Measurements from ENCODE around the gene ERLIN1.

The ERLIN1 gene

DNA sequence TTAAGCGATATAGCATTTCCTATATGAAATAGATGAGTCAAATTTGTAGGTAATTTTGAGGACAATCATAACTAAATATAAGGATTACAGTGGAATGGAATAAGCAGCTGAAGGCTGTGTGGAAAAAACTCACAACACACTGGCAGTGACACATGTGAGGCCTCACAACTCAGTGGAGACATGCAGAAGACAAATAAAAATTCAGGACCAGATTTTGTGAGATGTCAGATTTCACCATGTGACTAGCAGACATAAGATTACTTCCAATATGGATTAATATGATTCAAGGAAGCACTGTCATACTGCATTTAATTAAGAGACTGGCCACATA, 17.6 kb downstream of the ERLIN1 start:
- DNase-seq = no peak

DNA sequence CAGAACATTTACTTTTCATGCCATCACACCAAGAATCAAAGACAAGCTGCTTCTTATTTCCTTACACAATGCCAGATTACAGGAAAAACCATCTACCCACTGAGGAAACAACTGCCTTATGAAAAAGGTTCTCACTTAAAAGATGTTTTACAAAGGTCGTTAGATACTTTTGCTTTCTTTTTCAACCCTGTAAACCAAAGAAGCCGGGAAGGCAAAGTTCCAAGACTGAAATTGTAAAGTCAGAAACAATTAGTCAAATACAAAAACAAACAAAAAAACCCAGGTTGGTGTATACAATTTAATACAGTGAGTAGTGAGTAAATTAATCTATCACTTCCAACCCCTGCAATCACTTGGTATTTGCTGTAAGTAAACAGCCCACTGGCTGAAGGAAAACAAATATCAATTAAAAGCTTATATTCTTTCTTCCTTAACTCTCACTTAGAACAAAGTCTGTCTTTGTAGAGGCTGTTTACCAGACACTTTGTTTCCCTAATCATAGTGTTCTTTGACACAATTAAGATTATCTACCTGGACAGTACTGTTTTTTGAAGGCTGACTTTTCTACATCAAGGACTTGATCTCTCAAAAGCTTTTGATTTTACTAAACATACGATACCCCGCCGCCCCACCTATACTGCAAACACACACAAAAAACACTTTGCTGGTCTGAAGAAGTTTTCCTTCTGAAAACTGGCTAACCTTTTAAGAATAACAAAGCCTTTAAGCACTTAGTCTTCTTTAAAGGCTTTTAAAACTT, 18.1 kb downstream of the ERLIN1 start:
- no peak for DNase-seq

DNA sequence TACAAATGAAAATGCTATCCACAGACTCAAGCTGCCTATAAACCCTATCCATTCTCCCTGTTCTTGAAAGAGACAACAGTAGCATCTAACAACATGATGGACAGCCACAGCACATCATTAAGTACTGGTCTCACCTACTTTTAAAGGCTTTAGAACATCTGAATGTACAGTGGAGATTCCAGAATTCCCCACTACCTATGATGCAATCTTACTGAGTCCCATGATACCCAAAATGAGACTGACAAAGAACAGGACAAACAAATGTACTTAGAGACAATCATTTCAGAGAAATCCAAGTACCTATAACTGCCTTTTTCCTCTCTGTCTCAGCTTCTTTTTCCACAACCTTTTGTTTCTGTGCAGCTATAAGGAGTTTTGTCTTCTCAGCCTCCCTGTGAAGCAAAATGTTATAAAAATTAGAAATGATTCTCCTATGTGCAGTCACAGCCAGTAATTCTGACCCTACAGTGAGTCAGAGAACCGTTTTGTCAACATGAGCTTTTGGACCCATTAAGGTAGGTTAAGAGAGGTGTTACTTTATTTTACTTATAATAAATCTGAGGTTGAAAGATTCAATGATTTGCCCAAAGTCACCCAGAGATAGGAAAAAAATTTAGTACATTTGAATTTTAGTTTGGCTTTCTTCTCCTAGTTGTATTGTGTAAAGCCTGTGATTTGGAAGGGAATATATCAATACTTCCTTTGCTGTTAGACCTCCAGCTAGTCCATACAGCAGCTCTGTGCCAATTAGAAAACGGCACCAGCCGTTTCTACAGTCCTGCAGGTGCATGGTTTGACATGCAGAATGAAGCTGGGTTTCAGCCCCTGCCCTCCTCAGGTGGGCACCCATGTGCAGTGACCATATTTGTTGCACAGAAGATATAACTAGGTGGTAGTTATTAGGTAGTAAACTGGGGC, 21.9 kb downstream of the ERLIN1 start:
- DNase-seq = no peak

DNA sequence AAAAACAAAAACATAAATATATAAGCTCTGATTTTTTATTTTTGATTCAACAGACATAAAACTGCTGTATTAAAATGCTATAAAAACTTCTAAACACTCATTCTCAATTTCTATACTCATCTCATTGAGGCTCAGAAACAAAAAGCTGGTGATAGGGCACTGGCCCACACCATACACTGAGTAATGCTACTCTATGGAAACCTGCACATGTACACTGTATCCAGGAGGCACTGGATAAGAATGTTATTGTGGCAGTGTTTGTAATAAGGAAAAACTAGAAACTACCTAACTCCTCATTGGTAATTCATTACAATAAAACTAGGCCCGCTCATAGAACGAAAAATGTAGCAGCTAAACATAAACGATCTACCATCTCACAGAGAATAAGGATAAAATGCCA, 23.1 kb downstream of the ERLIN1 start:
- DNase-seq = no peak

DNA sequence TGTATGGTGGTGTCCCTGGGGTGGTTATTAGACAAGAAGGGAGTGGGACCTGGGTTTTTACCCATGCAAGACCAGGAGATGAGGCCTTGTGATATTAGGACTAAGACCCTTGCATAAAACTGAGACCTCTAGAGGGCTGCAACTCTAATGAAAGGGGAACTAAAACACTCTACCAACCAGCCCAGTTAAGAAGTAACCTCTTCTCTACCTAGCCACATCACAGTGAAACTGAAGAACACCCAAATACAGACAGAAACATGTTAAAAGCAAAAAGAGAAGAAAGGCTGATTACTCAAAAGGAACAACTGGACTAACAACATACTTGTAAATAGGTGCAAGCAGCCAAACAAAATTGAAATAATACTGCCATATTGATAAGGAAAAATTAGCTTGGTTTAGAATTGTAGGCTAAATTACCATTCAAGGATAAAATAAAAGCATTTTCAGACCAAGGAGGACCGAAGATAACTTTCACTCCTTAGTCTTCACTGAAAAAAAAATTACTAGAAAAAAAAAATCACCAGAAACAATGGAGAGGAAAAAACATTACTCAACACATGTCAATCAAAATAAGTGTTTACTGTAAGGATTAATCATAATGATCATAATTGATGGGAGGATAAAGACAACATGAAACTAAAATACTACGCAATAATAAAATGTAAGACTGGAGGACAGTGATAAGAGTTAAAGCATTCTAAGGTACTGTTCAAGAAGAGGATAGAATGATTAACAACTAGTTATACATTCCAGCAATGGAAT, 27.6 kb downstream of the ERLIN1 start:
- no peak for DNase-seq

DNA sequence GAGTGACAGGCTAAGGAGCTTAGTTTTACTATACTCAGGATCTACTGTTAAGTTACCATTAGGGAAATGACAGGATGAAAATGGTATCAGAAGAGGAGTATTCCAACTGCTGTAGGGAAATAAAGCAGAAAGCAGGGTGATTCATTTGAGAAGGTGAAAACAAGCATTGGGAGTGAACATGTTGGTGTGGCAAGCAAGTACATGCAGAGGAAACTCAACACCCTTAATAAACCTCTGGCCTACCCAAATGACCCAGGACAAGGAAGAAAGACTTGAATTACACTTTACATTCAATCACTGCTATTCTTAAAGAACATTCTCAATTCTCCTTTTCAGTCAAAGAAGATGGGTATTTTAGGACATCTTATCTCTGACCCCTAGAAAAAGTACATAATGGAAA, 28.7 kb downstream of the ERLIN1 start:
- no peak for DNase-seq

DNA sequence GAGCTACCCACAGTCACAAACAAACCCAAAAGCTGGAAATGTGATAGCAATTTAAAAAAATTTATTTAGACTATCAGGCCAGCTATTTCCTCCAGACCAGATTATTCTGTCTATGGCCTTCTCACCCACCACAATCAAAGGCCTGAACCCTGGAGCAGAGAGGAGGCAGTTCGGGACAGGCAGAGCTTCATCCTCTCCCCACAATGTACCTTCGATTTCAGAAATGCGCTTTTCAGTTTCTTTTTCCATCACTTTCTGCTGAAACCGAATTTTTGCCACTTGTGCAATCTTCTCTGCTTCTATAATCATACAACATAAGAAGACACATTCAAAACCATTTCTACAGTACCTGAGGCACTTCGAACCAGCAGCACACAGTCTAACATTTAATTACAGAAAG, 29.9 kb downstream of the ERLIN1 start:
- no peak for DNase-seq

DNA sequence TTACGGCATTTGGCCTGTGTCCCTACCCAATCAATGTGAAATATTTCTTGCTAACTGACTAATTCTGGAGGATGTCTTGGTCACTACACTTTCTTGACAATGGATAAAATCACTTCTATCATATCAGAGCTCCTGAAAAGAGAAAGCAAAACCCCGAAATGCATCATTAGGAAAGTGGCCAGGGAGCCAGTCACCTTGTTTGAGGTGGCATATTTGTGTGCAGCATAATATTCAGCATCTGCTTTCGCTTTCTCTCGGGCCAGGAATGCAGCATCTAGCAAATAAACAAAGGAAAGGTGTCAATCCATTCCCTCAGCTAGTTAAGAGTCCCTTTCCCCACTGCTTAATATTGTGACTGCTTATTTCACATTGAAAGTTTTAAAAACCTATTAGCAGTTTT, 31.2 kb downstream of the ERLIN1 start:
- no peak for DNase-seq

DNA sequence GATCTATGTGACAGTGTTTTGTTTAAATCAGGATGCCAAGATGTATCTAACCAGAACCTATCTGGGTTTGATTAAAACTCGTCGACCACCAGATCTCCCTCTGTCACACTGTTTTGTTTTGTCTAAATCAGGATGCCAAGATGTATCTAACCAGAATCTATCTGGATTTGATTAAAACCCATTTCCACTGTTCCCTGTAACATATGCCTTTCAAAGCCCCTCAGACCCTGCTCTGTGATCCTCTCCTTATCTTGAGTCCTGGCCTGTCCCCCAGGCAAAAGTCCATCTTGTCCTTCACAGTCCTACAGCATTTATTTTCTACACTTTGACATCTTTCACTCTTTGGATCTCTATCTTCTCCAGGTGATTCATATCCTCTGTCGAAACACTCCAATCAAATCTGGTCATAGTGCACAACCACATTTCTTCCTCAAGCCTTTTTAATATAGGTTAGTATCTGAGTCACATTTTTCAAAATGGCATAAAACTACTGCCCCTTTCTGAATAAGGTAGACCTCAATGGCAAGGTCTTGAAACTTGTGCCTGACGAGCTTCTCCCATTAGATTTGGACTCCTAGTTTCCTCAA, 32.5 kb downstream of the ERLIN1 start:
- DNase-seq = no peak

DNA sequence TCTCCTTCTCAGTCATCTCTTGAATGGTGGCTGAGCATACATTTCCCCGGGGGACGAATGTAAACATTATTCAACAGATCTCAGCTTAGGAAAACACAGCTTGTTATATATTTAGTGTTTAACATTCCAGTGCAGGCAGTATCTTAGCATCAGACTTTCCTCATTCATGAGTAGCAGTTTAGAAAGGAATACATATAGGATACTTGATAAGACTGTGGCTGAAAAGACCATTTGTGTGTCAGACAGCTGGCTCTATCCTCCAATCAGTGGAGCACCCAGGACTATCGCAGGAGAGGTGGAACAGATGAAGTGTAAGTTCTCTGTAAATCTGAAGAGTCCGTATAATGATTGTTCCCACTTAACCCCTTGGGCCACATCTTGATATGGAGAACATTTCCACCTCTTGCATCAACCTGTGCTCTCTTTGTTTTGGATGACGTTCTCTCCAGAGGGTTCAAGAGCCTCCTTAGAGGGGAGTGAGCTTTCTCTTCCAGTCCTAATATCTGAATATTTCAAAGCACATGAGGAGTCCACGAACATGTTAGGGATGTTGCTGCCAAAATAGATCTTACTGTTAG, 34.0 kb downstream of the ERLIN1 start:
- DNase-seq = no peak

DNA sequence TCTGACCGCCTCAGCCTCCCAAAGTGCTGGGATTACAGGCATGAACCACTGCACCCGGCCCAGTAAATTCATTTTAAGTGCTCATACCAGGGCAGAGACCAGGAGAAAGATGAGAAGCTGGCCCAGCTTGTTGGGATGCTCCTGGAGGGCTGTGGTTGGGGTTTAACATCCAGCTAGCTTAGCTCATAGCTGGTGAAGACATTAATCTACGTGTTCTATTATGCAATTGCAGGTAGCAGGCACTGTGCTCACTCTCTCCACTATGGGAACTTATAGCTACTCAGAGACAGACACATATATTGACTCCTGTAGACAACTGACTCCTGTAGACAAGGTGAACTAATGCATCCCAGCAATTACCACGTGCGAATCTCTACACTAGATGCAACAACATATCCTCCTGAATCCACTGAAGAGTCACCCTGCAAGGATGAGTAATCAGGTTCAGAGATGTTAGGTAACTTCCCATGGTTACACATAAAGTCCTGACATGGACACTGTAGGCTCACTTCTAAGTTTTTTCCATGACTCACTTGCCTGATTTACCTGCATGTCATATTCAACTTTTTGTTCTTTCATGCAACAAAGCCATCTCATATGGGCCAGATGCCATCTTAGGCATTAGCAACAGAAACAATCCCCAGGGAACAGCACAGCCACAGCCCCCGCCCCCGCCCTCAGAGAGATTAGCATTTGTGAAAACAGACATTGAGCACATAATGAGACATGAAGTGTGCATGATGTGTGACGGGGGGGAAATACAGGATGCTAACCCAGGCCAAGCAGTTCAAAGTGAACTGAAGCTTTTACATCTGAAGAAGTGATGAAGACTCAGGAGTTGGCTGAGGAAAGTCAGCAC, 37.2 kb downstream of the ERLIN1 start:
- DNase-seq = peak; percentile 50 to 75

DNA sequence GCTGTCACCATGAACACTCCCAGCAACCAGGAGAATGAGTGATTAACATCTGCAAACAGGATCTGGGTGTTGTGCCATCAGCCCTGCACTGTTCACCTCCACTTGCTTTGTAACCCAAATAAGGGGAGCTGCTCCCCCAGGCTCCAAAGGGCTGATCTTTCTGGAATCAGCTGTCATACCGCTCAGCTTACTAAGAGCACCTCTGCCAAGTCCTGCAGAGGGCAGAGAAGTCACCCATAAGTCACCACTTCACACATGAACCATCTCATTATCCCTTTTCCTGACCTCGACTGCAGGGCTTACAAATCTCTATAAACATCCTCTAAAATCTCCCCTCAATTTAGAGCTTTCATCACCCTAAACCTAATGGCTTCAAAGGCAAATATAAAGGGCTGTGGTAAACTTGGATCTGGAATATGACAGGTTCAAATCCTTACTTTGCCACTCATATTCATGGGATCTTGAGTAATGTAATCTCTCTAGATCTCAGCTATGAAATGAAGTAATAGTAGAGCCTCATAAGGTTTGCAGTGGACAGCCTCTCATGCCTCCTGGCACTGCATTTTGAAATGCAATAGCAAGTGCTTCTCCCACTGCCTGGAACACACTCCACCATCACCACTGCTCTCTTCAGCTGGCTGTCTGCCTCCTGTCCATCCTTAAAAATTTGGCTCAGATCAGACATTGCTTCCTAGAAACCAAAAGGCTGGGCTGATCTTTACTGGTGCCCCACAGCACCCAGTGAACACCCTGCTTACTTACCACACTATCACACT, 38.8 kb downstream of the ERLIN1 start:
- DNase-seq = no peak

DNA sequence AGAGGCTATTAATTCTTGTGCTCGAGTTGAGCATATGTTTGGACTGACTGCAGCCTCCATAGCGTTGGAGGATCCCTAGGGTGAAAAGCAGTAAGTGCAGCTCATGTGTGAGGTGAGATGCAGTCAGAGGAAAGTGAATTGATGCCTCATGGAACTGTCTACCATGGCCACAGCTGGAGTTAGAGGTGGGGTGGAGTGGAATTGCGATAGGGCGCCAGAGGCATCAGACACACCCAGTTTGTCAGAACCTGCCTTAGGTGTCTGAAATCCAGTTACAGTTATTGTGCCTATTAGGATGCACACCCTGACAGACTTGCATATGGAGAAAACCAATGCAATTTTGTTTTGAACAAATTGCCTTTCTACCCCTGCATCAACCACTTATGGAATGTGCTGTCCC, 39.4 kb downstream of the ERLIN1 start:
- DNase-seq = no peak

DNA sequence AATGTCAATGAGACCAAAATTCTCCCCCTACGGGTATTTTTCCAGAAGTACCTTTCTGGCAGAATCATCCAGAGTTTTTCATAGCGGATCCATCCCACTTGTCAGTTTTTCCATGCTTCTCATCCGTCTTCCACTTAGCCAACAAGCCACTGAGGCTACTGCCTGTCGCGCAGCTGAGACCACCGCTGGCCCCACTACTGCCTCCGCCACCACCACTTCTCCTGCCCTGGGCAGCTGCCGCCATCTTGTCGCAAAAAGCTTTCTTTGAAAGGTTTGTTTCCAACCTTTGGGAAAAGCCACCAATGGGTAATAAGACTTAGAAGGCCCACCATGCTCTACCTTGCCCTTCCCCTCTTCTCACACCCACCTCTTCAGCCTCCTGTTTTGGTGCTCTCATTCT, 42.1 kb downstream of the ERLIN1 start:
- DNase-seq = no peak

DNA sequence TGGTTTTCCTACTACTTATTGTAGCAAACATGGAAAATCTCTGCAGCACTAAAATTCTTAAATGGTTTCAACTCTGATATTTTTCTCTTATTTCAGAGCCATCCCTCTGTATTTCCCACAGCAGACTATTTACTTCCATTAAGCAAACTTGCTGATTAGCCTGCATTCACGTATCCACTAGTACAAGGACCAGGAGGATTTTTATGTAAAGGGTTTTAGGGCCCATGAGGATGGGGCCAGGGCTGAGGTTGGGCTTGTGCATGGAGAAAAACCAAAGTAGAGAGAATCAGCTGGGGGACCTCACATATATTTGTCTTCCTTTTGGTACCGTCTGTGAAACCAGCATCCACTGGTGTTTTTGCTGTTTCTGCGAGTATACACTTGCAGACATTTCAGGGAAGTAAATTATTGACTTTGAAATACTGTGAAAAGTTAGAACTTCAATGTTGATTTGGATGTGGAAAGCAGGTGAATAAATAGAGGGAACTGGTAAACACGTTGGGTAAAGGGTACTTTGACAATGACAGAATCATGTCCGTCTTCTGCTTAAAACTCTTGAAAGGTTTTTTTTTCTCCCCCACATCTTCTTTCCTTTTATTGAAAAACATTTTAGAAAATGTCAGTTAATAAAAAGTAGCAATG, 44.3 kb downstream of the ERLIN1 start:
- no peak for DNase-seq

DNA sequence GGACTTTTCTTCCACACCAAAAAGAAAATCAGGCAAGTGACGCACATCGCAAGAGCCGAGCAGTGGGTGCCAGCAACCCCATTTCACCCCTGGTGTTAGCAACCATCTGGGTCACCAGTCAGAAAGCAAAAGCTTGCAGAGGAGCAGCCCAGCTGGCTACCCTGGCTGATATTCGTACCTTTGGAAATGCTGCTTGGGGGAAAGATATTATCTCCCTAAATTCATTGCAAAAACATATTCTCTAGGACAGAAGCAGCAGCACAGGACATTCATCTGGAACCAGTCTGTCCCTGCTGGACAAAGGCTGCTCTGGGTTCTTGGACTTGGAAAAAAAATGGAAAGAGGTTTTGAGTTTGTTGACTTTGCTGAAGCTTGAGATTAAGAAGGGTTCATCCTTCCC, 45.8 kb downstream of the ERLIN1 start:
- no peak for DNase-seq

DNA sequence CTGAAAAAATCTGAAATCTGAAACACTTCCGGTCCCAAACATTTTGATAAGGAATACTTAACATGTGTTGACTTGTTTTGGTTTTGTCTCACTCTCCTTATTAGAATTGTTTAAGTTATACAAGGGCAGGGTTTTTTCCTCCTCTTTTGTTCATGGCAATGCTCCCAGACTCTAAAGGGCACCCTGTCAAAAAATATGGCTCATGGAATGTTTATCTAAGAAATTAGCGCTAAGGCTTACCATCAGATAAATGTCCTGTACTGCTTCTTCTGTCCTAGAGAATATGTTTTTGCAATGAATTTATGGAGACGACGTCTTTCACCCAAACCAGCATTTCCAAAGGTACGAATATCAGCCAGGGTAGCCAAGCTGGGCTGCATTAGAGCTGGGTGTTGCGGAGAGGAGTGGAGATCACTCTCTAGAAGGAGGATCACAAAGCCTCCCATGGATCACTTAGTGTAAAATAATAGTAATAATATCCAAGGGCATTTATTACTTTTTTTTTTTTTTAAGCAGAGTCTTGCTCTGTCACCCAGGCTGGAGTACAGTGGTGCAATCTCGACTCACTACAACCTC, 46.8 kb downstream of the ERLIN1 start:
- DNase-seq = no peak

DNA sequence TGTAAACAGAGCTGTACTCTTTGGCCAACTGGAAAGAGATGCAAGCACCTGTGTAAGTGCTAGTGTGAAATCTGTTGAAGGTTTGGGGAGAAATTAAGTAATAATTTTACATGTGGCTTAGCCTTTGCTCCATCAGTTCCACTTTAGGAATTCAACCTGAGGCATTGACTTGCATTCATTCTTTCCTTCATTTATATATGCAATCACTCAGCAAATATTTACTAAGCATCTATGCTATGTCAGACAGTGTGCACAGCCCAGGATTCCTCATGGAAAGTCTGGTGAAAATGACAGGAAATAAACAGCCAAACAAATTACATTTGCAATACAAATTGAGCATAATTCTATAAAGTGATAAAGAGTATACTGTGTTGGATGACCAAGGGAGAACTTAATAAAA, 50.3 kb downstream of the ERLIN1 start:
- no peak for DNase-seq

DNA sequence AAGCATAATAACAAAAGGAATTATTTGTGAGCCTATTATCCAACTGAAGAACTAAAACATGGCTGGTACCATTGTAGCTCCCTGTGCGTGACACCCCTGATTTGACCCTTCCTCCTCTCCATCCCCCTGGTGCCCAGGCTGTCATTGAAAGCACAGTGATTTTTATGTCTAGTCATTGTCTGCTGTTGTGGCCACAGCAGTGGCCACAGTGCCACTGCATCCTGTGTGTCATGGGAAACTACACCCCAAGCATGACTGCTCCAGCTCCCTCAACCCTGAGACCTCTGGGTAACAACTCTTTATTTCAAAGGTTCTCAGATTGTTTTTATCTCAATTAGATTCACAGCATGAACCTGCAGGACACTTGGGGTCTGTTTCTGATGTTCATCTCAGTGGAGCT, 52.0 kb downstream of the ERLIN1 start:
- no peak for DNase-seq

DNA sequence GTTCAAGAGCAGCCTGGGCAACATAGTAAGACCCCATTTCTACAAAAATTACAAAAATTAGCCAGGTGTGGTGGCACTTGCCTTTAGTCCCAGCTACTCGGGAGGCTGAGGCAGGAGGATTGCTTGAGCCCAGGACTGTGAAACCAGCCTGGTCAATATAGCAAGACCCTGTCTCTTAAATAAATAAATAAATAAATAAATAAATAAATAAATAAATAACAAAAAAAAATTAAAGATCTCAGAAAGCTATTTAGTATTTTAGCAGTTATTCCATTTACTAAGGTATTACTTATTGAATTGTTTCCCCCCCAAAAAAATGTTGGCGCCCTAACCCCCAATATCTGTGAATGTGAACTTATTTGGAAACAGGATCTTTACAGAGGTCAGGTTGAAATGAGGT, 53.4 kb downstream of the ERLIN1 start:
- DNase-seq = no peak

Measured in NCI-H524 (cell line).